ENCODE measurements around the gene NTF4. TPM values are rescaled to one million over a fixed set of nuclear protein-coding genes. Genes with fewer than 3 reads are reported as not detected.
"Not testable (repeated sequence)": the region's sequence is repeated elsewhere in the genome, so short reads cannot be mapped to it uniquely, and the experiment has no call there.

NTF4 gene
- total RNA-seq, 1 experiment from 2014 or later = not detected

DNA sequence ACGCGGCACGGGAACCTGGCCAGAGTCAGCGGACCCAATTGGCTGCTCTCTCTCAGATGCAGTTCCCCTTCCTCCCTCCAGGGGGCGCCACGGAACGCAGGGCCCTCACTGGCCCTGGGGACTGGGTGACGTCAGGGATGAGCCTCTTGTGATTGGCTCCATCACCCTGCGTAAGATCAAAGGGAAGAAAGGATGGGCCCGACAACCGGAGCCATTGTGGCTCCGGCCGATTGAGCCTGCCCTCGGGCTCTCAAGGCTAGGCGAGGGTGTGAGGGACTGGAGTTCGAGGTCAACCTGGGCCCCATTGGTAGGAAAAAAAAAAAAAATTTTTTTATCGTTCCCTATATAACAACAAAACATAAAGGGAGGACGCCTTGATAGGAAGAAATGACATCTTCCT is 27.8 kb downstream of the NTF4 start, which contains the start of gene CGB1:
CGB1 (minus strand) TSS at position 81 of the 400 bp plus-strand sequence. CDS start 184 bp downstream, outside the sequence.
- peak; percentile 63 for DNase-seq (ENCODE audit: low spot score)
- CTCF ChIA-PET; H3K36me3 ChIP-seq (ENCODE audit: insufficient read depth, low read length, poor library complexity, severe bottlenecking); H3K4me3 ChIP-seq (ENCODE audit: low read depth, low read length, poor library complexity, severe bottlenecking); intact Hi-C loops (cut with micrococcal nuclease; ENCODE audit: unreplicated experiment); H3K9me3 ChIP-seq (ENCODE audit: low read depth, low read length, poor library complexity, severe bottlenecking); H3K27me3 ChIP-seq (replicated peaks; ENCODE audit: insufficient read depth, low read depth, low read length, poor library complexity); BruUV-seq (replicated peaks); H3K27ac ChIP-seq (ENCODE audit: low read depth, low read length, poor library complexity, severe bottlenecking); H3K4me1 ChIP-seq (ENCODE audit: insufficient read depth, low read length, poor library complexity, severe bottlenecking); POLR2A ChIA-PET (ENCODE audit: low non-redundant PET): not testable (repeated sequence)
- peak; percentile 71 for TF ChIP-seq CTCF (conservative IDR thresholded peaks at IDR 0.05; ENCODE audit: low read depth, low read length)

- H3K9me3 ChIP-seq (ENCODE audit: low read depth, low read length, poor library complexity, severe bottlenecking); H3K27me3 ChIP-seq (replicated peaks; ENCODE audit: insufficient read depth, low read depth, low read length, poor library complexity); H3K4me3 ChIP-seq (ENCODE audit: low read depth, low read length, poor library complexity, severe bottlenecking); BruUV-seq (replicated peaks); H3K4me1 ChIP-seq (ENCODE audit: insufficient read depth, low read length, poor library complexity, severe bottlenecking); H3K36me3 ChIP-seq (ENCODE audit: insufficient read depth, low read length, poor library complexity, severe bottlenecking); H3K27ac ChIP-seq (ENCODE audit: low read depth, low read length, poor library complexity, severe bottlenecking); POLR2A ChIA-PET (ENCODE audit: low non-redundant PET); intact Hi-C loops (cut with micrococcal nuclease; ENCODE audit: unreplicated experiment): not testable (repeated sequence)
- CTCF ChIA-PET = interaction anchor here (0.6 kb wide), 1 partner anchor 53 kb away, joined by 3 read pairs; no protein-coding TSS in a partner anchor
- TF ChIP-seq CTCF (conservative IDR thresholded peaks at IDR 0.05; ENCODE audit: low read depth, low read length) = peak; percentile 63
- peak; percentile 62 for DNase-seq (ENCODE audit: low spot score)
These were observed 32.8 kb downstream of the NTF4 start, which contains the start of gene CGB2 for GRCh38 chr19:49031642-49032301. CGB2 (plus strand) TSS chr19:49031890; CDS start chr19:49032096, 206 bp downstream.

GRCh38 chr19:49030323-49030722 is 34.3 kb downstream of the NTF4 start:
- H3K36me3 ChIP-seq (ENCODE audit: insufficient read depth, low read length, poor library complexity, severe bottlenecking); DNase-seq (ENCODE audit: low spot score); POLR2A ChIA-PET (ENCODE audit: low non-redundant PET); H3K4me3 ChIP-seq (ENCODE audit: low read depth, low read length, poor library complexity, severe bottlenecking); CTCF ChIA-PET; H3K27ac ChIP-seq (ENCODE audit: low read depth, low read length, poor library complexity, severe bottlenecking); H3K9me3 ChIP-seq (ENCODE audit: low read depth, low read length, poor library complexity, severe bottlenecking); H3K27me3 ChIP-seq (replicated peaks; ENCODE audit: insufficient read depth, low read depth, low read length, poor library complexity); BruUV-seq (replicated peaks); H3K4me1 ChIP-seq (ENCODE audit: insufficient read depth, low read length, poor library complexity, severe bottlenecking); intact Hi-C loops (cut with micrococcal nuclease; ENCODE audit: unreplicated experiment): not testable (repeated sequence)

GRCh38 chr19:49029749-49030148 is 34.9 kb downstream of the NTF4 start:
- H3K36me3 ChIP-seq (ENCODE audit: insufficient read depth, low read length, poor library complexity, severe bottlenecking); H3K27me3 ChIP-seq (replicated peaks; ENCODE audit: insufficient read depth, low read depth, low read length, poor library complexity); H3K9me3 ChIP-seq (ENCODE audit: low read depth, low read length, poor library complexity, severe bottlenecking); POLR2A ChIA-PET (ENCODE audit: low non-redundant PET); H3K4me3 ChIP-seq (ENCODE audit: low read depth, low read length, poor library complexity, severe bottlenecking); BruUV-seq (replicated peaks); CTCF ChIA-PET; H3K27ac ChIP-seq (ENCODE audit: low read depth, low read length, poor library complexity, severe bottlenecking); H3K4me1 ChIP-seq (ENCODE audit: insufficient read depth, low read length, poor library complexity, severe bottlenecking); intact Hi-C loops (cut with micrococcal nuclease; ENCODE audit: unreplicated experiment); DNase-seq (ENCODE audit: low spot score): not testable (repeated sequence)

- intact Hi-C loops (cut with micrococcal nuclease; ENCODE audit: unreplicated experiment); H3K27ac ChIP-seq (ENCODE audit: low read depth, low read length, poor library complexity, severe bottlenecking); H3K36me3 ChIP-seq (ENCODE audit: insufficient read depth, low read length, poor library complexity, severe bottlenecking); H3K27me3 ChIP-seq (replicated peaks; ENCODE audit: insufficient read depth, low read depth, low read length, poor library complexity); H3K4me3 ChIP-seq (ENCODE audit: low read depth, low read length, poor library complexity, severe bottlenecking); H3K4me1 ChIP-seq (ENCODE audit: insufficient read depth, low read length, poor library complexity, severe bottlenecking); DNase-seq (ENCODE audit: low spot score); POLR2A ChIA-PET (ENCODE audit: low non-redundant PET); BruUV-seq (replicated peaks); CTCF ChIA-PET; H3K9me3 ChIP-seq (ENCODE audit: low read depth, low read length, poor library complexity, severe bottlenecking): not testable (repeated sequence)
These were observed 35.9 kb downstream of the NTF4 start for GRCh38 chr19:49028686-49029085.

DNA sequence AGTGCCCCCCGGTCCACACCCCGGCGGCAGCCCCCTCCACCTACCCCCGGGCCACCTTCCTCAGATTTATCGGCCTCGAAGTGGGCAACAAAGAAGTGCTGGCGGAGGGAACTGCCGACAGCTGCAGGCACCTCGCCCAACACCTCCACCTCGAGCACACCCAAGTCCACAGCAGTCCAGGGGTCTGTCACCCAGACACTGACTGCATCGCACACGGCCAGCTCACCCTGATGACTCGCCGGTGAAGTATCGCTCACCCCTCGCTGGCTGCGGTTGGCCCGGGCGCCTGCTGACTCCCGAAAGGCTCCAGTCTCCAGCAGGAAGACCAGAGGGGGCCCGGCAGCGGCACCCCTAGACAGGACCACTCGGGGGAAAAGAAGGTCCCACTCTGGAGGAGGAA is 39.0 kb downstream of the NTF4 start:
- H3K4me3 ChIP-seq (ENCODE audit: low read depth, low read length, poor library complexity, severe bottlenecking); CTCF ChIA-PET; H3K4me1 ChIP-seq (ENCODE audit: insufficient read depth, low read length, poor library complexity, severe bottlenecking); H3K9me3 ChIP-seq (ENCODE audit: low read depth, low read length, poor library complexity, severe bottlenecking); POLR2A ChIA-PET (ENCODE audit: low non-redundant PET); H3K27me3 ChIP-seq (replicated peaks; ENCODE audit: insufficient read depth, low read depth, low read length, poor library complexity); DNase-seq (ENCODE audit: low spot score); H3K27ac ChIP-seq (ENCODE audit: low read depth, low read length, poor library complexity, severe bottlenecking); intact Hi-C loops (cut with micrococcal nuclease; ENCODE audit: unreplicated experiment); H3K36me3 ChIP-seq (ENCODE audit: insufficient read depth, low read length, poor library complexity, severe bottlenecking); BruUV-seq (replicated peaks): not testable (repeated sequence)

All from A673 (cell line).